Fibroblast of villous mesenchyme (primary cell): Measurements from ENCODE around the gene ABLIM2. TPM values are rescaled to one million over a fixed set of nuclear protein-coding genes. Genes with fewer than 3 reads are reported as not detected.
A peak's percentile ranks its signal among the peaks of the same experiment; 100 is the strongest.

Experiments used
- DNase-seq: peaks from one replicate; pipeline ENCODE4 v3.0.0-alpha.2; 2010; ENCODE audit warnings: low read depth
- H3K4me3 ChIP-seq: 2 replicates; pipeline ENCODE4 v1.5.1; 2011; ENCODE audit warnings: low read depth, mild to moderate bottlenecking, low read length
- total RNA-seq: library from RNA; depleted of rRNA; stranded (reverse); fragments of >200 nt; gene quantifications from 2 replicates; pipeline ENCODE4 v1.2.3, GENCODE V29; 2012
- TF ChIP-seq, protein P1 (sequence below): IDR thresholded peaks from 2 replicates; pipeline ENCODE4 v1.5.1; 2012; ENCODE audit warnings: low read depth, mild to moderate bottlenecking, low read length; ENCODE audit not compliant: insufficient read depth

ABLIM2 gene
- total RNA-seq, 1 donor, result under 0.01 TPM

GRCh38 chr4:8168232-8168631, 9.6 kb upstream of the ABLIM2 start:
- TF ChIP-seq, protein P1, sequence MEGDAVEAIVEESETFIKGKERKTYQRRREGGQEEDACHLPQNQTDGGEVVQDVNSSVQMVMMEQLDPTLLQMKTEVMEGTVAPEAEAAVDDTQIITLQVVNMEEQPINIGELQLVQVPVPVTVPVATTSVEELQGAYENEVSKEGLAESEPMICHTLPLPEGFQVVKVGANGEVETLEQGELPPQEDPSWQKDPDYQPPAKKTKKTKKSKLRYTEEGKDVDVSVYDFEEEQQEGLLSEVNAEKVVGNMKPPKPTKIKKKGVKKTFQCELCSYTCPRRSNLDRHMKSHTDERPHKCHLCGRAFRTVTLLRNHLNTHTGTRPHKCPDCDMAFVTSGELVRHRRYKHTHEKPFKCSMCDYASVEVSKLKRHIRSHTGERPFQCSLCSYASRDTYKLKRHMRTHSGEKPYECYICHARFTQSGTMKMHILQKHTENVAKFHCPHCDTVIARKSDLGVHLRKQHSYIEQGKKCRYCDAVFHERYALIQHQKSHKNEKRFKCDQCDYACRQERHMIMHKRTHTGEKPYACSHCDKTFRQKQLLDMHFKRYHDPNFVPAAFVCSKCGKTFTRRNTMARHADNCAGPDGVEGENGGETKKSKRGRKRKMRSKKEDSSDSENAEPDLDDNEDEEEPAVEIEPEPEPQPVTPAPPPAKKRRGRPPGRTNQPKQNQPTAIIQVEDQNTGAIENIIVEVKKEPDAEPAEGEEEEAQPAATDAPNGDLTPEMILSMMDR, result peak; percentile 41
- H3K4me3 ChIP-seq, result no peak overlapping the region
- no peak for DNase-seq

DNA sequence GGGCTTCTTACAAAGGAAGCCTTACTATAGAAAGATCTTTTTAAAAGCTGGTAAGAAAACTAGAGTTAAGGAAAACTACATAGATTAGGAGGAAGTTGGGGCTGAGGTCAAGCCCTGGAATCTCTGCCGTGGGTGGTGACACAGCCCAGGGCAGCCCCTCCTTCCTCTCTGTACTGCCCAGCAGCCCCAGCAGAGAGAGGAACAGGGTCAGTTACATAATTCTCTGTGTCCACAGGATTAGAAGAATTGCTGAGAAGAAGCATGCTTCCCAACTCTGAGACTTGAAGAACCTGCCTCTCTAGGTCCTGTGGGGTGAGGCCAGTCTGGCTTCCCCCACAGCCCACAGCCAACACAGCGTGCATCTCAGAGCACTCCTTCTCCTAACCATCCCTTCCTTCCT, 9.2 kb upstream of the ABLIM2 start:
- DNase-seq, result peak; percentile 56
- TF ChIP-seq, protein P1, result no peak

DNA sequence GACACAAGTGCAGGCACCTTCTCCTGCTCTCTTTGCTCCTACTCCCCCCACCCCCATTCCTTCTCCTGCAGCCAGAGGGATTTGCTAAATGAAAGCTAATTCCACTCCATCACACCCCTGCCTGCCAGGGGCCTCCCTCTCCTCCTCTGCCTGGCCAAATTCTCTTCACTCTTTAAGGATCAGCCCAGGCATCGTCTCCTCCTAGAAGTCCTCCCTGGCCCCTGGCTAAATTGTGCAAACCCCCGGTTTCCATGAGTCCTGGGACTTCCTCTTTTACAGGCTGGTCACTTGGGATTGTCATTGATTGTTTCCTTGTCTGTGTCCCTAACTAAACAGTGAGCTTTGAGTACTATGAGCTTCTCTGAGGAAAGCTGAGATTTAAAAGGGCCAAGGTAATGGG, 8.7 kb upstream of the ABLIM2 start:
- TF ChIP-seq, protein P1, result no peak
- H3K4me3 ChIP-seq, result no peak overlapping the region
- no peak for DNase-seq

More for the DNA sequence above, 9.2 kb upstream of the ABLIM2 start:
- H3K4me3 ChIP-seq, result no peak overlapping the region

DNA sequence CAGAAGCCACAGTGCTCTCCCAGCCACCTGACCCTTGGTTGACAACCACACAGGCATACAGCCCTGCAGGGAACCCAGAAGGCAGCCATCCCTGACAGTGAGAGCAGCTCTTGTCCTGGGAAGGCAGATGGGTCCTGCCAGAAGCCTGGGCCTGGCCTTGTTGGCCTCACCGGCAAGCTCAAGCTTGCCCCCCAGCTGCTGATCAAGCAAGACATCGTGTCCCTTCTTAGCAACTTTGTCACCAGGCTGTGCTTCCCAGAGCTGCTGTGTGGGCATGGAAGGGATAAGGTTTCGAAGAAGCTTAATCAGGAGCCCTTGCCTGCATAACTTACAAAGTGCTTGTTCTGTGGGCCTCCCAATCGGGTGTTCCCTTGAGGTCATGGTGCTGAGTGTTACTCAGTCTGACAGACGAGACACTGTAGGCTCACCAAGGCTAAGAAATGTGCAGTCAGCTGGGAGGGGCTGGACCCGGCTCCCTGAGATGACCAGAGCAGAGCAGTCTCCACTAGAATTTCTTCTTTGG, 6.8 kb upstream of the ABLIM2 start:
- TF ChIP-seq, protein P1, result no peak
- no peak overlapping the region for H3K4me3 ChIP-seq
- no peak for DNase-seq

- no peak for DNase-seq
- H3K4me3 ChIP-seq, result no peak overlapping the region
- TF ChIP-seq, protein P1, result no peak
Measured at GRCh38 chr4:8164687-8165086, 6.1 kb upstream of the ABLIM2 start.

DNA sequence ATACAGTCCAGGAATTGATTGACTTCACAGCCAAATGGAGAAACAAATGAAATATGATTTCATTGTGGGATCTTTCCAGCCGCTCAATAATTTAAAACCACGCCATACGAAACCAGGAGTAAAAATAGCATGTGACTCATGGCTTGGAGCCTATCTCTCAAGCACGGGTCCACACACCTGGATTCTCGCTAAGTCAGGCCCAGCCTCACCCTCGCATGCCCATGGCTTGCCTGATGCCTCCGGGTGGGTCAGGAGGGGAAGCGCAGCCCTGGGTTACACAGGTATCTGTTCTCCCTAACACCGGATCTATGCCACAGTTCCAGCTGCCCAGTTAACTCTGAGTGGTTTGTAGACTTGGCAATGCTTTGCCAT, 5.6 kb upstream of the ABLIM2 start:
- DNase-seq, result no peak
- H3K4me3 ChIP-seq, result no peak overlapping the region
- TF ChIP-seq, protein P1, result no peak
